ENCODE results near the gene UNC5C.

Gene UNC5C

GRCh38 chr4:95386410-95386809 is 162.4 kb downstream of the UNC5C start:
- no peak for DNase-seq

GRCh38 chr4:95381843-95382580 is 166.8 kb downstream of the UNC5C start:
- DNase-seq: no peak

- DNase-seq: no peak
Measured at GRCh38 chr4:95379633-95380032, 169.1 kb downstream of the UNC5C start.

GRCh38 chr4:95377366-95377900 is 171.3 kb downstream of the UNC5C start:
- no peak for DNase-seq

GRCh38 chr4:95371476-95372224 is 177.1 kb downstream of the UNC5C start:
- no peak for DNase-seq

- DNase-seq: no peak
Measured at GRCh38 chr4:95367824-95368223, 180.9 kb downstream of the UNC5C start.

GRCh38 chr4:95363966-95364365 is 184.8 kb downstream of the UNC5C start:
- no peak for DNase-seq

- no peak for DNase-seq
Measured at GRCh38 chr4:95363559-95363925, 185.2 kb downstream of the UNC5C start.

- no peak for DNase-seq
Measured at GRCh38 chr4:95362906-95363558, 185.7 kb downstream of the UNC5C start.

- DNase-seq: no peak
Measured at GRCh38 chr4:95362066-95362465, 186.7 kb downstream of the UNC5C start.

GRCh38 chr4:95361696-95361965 is 187.1 kb downstream of the UNC5C start:
- no peak for DNase-seq

GRCh38 chr4:95360906-95361695 is 187.7 kb downstream of the UNC5C start:
- DNase-seq: no peak

GRCh38 chr4:95360256-95360903 is 188.4 kb downstream of the UNC5C start:
- DNase-seq: no peak

GRCh38 chr4:95358421-95358820 is 190.4 kb downstream of the UNC5C start:
- DNase-seq: no peak

- no peak for DNase-seq
Measured at GRCh38 chr4:95355021-95355420, 193.8 kb downstream of the UNC5C start.

GRCh38 chr4:95348418-95348817 is 200.4 kb downstream of the UNC5C start:
- DNase-seq: no peak

- no peak for DNase-seq
Measured at GRCh38 chr4:95343235-95343634, 205.5 kb downstream of the UNC5C start.

- DNase-seq: no peak
Measured at GRCh38 chr4:95340191-95340590, 208.6 kb downstream of the UNC5C start.

GRCh38 chr4:95325665-95326064 is 223.1 kb downstream of the UNC5C start:
- no peak for DNase-seq

- DNase-seq: no peak
Measured at GRCh38 chr4:95319169-95319568, 229.6 kb downstream of the UNC5C start.

GRCh38 chr4:95318483-95318882 is 230.3 kb downstream of the UNC5C start:
- DNase-seq: no peak

- DNase-seq: no peak
Measured at GRCh38 chr4:95318044-95318443, 230.7 kb downstream of the UNC5C start.

All from femur (tissue), 1 donor.